SW 1271 (cell line): Measurements from ENCODE around the gene DNTTIP2.
"Not testable (repeated sequence)": the region's sequence is repeated elsewhere in the genome, so short reads cannot be mapped to it uniquely, and the experiment has no call there.

Experiments
- DNase-seq, 2 experiments: peaks; one replicate each; lab custom pipeline; 2025; lab: John Stamatoyannopoulos, UW

The DNTTIP2 gene, protein sequence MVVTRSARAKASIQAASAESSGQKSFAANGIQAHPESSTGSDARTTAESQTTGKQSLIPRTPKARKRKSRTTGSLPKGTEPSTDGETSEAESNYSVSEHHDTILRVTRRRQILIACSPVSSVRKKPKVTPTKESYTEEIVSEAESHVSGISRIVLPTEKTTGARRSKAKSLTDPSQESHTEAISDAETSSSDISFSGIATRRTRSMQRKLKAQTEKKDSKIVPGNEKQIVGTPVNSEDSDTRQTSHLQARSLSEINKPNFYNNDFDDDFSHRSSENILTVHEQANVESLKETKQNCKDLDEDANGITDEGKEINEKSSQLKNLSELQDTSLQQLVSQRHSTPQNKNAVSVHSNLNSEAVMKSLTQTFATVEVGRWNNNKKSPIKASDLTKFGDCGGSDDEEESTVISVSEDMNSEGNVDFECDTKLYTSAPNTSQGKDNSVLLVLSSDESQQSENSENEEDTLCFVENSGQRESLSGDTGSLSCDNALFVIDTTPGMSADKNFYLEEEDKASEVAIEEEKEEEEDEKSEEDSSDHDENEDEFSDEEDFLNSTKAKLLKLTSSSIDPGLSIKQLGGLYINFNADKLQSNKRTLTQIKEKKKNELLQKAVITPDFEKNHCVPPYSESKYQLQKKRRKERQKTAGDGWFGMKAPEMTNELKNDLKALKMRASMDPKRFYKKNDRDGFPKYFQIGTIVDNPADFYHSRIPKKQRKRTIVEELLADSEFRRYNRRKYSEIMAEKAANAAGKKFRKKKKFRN

DNA sequence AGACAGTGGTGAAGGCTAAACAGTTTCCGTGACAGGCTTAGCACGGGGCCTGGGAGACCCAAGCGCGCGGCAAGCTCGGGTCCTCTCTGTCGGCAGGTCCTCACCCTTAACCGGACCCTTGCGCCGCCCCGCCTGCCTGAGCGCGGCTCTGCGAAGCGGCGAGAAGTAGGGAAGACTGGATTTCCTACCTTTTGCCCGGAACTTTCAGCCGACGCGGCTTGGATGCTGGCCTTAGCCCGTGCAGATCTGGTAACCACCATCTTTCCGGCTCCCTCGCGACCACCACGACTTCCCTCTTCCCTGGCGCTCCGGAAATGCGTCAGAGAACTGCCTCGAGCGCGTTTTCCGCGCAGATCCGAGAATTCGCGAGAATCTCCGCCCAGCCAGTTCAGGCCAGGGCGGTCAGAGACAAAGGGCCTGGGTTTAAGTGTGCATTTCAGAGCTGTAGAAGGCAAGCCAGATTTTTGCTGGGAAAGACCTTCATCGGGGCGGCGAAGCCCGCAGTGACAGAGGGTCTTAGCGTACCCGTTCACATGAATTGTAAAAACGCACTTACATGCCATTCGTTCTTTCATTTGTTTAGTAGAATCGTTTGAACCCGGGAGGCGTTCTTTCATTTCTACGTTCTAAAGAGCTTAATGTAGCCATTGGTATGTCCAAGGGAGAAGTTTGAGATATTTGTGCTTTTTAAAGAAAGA lies at the start of gene DNTTIP2:
Gene DNTTIP2 (minus strand): TSS at position 318 of the 698 bp plus-strand sequence. CDS start 58 bp downstream, at position 260.
- DNase-seq, result peak; percentile 76 to 82

DNA sequence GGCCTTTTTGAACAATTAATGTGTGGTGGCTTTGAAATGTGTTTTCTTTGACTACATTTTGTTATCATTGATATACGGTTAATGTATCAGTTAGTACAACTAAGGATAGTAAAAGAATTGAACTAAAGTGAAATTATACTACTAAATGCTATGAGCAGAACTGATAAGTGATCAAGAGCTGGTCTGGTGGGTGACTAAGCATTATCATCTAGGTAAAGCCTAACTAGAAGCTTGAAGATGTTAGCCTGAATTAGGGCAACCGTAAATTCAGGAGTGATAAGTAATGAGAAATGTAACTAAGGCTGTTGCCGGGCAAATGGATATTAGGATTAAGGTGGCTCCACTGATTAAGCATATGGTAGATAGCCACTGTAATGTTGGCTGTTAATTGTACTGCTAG lies 46.2 kb upstream of the DNTTIP2 start:
- no peak for DNase-seq

DNA sequence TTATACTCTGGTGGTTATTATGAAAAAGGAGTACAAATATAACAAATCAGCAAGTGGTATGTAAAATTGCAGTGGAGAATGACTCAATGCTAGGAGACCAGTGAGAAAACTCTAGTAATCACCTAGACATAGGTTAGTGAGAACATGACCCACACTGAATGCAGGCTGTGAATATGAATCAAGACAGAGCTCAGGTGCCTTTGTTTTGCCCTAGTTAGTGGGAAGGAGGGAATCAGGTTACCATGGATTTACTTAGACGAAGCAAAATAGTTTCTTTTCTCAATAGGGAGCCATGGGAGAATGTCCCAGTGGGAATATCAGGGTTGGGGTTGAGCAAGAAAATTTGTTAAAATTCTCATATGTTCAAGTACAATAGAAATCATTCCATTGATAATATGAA lies 40.8 kb upstream of the DNTTIP2 start:
- no peak for DNase-seq

DNA sequence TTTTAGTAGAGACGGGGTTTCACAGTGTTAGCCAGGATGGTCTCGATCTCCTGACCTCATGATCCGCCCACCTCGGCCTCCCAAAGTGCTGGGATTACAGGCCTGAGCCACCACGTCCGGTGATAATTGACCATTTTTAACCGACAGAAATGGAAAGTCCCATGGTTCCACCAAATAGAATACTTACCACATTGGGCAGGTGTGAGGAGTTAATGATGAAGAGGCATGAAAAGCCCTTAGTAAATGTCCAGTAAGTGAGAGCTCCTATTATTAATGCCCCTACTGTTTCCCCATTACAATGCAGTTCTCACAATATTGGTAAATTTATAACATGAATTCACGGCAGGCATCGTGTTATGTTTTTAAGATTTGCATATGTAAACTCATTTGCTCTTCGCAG lies 38.3 kb upstream of the DNTTIP2 start:
- no peak for DNase-seq

DNA sequence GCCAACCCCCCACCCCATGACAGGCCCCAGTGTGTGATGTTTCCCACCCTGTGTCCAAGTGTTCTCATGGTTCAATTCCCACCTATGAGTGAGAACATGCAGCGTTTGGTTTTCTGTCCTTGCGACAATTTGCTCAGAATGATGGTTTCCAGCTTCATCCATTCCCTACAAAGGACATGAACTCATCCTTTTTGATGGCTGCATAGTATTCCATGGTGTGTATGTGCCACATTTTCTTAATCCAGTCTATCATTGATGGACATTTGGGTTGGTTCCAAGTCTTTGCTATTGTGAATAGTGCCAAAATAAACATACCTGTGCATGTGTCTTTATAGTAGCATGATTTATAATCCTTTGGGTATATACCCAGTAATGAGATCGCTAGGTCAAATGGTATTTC lies 31.9 kb upstream of the DNTTIP2 start:
- DNase-seq, result not testable (repeated sequence)

DNA sequence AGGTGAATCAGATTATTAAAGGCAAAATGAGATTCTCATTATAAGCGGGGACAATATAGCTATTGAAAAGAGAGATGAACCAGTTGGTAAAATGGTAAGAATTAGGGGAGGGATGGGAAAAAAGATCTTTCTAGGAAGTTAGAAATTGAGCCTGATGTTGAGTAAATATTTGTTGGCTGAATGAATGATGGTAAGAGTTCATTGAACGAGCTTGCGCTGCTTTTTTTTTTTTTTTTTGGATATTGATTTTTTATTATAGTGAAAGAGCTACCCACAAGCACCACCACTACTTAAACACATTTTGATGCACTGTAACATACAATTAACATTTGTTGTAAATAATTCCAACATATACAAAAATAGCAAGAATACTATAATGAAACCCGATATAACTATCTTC lies 31.3 kb upstream of the DNTTIP2 start:
- no peak for DNase-seq

DNA sequence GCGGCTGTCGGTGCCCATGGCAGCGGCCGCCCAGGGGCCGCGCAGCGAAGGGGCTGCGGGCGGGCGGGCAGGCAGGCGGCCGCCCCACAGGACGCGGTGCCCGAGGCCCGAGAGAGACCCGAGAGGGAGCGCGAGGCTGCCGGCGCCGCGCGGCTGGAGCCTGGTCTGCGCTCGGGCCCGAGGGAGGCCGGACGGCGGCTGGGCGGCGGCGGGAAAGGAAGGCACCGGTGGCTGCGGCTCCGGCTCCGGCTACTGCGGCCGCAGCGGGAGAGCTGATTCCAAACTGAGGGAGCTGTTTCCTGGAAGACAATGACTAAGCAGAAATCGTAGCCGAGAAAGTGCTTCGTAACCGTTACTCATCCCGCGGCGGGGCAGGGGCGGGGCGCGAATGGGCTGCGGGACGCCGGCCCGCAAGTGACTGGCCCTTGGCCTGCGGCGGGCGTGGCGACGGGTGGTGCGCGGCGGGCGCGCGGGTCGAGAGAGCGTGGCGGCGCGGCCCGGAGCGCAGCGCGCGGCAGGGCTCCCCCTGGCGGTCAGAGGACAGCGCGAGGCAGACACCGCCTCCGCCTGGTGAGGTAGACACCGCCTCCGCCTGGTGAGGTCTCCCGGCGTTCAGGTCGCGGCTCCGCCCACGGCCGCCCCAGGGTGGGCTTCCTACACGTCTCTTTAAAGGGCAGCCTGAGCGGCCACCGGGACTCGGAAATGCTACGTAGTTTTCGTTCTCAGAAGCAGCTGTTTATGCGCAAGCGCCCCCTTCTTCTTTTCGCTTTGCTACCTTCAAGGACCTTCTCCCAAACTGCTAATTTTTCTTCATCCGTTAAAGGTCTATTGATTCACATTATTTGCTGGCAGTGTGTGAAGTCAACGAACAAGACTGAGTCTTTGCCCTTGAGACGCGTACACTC lies 30.4 kb upstream of the DNTTIP2 start, which contains the start of gene GCLM:
Gene GCLM (minus strand): TSS at position 285 of the 905 bp plus-strand sequence. CDS start 267 bp downstream, at position 18.
- peak; percentile 61 to 81 for DNase-seq

DNA sequence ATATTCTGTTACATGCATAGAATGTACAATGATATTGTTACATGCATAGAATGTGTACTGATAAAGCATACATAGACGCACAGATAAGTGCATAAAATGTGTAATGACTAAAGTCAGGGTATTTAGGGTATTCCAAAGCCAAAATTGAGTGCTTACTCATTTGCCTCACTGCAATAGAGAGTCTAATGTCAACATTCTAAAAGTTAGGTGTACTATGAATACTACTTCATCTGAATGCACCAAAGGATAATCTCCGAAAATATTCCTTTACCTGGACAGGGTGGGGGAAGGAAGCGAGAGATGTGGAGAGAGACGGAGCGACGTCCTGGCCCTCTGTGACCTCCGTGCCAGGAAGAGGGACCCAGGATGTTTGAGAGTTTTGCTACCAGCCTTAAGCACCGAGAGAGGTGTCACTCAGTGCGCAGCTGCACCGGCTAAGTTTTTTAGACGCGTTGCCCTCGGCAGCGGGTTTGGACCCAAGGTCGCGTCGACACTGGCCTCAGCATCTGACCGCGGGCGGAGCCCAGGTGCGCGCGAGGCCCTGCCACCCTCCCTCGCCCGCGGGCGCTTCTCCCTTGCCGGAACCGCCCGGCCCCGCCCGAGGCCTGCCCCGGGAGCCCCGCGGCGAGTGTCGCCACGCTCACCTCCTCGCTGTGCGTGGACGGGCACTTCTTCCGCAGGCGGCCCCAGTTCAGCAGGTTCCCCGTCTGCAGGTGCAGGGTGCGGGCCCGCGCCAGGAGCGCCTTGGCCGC lies 29.6 kb upstream of the DNTTIP2 start:
- DNase-seq, result peak; percentile 3 to 15

DNA sequence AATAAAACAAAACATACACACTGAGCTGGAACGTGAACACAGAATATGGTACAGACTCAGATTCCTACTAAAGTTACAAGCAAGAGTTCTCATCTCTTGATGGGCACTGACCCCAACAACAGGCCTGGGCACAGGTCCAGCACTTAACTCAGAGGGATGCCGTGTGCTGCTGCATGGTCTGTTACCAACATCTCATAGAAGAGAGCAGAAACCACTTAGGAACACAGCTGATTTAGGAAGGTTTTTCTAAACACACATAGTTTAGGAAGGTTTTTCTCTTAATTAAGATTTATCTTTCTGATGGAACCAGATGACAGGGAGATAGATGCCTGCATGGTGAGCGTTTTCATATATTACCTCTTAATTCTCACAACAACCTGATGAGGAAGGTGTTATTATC lies 28.7 kb upstream of the DNTTIP2 start:
- DNase-seq, result no peak

DNA sequence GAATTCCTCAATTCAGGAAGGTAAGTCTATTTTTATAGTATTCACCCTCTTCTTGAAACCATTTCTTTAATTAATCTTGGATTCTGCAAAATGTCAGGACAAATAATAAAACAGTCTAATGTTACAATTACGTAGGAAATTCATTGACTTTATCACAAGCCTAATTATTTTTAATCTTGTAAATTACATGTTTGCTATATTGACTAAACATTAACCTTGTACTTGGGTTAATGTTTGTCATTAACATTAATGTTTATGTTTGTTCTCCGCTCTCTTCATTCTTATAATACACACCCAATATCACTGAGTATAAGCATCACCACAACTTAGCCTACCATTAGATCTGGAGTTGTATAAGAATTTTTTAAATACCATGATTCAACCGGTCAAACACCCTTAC lies 27.5 kb upstream of the DNTTIP2 start:
- DNase-seq, result no peak

DNA sequence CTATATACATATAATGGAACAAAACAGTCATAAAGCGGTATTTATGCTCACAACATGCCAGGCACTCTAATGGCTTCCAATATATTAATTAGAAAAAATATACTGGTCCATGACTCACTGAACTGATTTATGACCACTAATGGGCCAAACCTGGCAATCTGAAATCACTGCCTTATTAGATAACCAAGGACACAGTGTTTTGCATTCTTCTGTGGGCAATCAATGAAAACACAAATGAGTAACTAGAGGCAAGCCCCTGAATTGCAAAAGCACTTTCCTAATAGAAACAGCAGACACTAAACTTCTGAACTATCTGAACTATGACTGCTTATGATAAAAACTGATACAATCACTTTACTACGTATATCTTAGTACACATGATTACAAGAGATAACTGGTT lies 26.7 kb upstream of the DNTTIP2 start:
- DNase-seq, result no peak

DNA sequence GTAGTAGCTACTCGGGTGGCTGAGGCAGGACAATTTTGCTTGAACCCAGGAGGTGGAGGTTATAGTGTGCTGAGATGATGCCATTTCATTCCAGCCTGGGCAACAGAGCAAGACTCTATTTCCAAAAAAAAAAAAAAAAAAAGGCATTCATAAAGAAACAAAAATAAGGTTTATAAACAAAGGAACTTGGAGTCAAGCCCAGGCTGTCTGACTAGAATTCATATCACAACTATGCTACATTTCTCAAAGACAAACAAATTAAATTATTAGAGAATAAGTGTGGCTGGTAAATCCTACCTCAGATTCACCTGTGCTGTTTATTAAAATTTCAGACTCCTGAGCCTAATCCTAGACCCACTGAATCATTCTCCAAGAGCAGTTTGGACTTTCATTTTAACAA lies 26.0 kb upstream of the DNTTIP2 start:
- no peak for DNase-seq

DNA sequence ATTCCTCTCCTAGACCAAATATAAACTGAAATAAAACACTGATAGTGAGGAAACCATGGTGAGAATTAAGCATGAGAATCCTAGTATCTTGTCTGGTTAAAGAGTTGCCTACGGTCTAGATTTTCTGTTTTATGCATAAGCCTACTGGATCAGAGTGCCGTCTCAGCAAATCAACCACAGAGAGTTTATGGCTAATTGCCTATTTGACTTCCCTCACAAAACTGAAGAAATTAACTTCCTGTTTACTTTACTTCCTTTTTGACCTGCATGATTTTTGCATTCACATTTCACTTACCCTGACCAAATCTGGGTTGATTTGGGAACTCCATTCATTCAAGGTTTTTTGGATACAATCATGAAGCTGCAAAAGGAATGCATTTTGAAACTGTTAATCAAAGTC lies 25.2 kb upstream of the DNTTIP2 start:
- no peak for DNase-seq

DNA sequence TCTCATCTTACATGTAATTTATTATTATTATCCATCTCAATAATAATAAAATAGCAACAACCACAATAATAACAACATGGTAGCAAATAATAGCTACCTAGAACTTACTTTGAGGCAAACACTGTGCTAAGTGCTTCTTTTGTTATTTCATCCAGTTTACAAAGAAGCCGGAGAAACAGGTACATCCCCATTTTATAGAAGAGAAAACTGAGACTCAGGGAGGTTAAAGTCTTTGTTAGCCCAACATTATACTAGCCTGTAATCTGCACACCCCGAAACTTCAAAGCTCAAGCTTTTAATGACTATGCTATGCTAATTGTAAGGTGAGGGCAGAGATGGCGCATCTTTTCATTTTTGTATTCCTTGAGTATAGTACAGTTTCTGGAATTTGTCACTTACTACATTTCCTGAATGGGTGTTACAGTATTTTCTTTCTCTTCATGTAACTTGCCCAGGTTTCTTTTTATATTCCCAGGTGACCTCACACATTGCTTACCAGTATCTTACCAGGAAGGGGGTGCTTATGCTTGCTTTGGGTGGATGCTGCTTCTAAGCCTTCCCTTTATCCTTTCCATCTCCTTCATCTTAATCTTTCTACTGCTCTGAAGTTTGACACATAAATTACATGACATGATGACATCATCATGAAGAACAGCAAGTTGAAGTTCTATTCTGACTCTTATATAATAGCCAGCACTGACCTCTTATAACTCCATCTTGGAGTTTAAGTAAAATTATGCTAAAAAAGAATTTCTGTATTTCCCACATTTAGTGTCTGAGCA lies 21.9 kb upstream of the DNTTIP2 start:
- DNase-seq, result no peak

DNA sequence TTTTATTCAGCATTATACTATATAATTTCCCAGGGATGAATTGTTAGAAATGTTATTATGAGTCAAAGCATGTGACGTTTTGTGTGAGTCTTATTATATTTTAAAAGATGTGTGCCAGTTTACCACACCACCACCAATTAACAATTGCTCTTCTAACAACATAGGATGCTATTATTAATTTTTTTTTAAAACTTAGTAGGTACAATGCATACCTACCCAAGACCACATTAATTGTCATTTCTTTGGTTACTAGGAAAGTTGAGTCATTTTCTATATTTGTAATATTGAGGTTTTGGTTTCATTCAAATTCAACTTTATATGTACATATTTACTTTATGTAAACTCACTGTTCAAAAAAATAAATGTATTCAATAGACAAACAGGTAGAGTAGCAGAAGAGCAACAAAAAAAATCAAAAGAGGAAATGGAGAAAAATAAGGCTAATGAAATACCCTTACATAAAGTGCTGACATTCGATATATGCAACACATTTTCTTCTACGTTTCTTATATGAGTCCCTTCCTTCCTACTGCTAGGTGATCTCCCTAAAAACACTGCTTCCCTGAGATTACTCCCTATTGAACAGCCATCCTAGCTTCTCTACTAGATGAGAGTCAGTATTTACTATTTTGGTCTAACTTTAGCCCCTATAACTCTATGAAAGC lies 20.7 kb upstream of the DNTTIP2 start:
- DNase-seq, result no peak

DNA sequence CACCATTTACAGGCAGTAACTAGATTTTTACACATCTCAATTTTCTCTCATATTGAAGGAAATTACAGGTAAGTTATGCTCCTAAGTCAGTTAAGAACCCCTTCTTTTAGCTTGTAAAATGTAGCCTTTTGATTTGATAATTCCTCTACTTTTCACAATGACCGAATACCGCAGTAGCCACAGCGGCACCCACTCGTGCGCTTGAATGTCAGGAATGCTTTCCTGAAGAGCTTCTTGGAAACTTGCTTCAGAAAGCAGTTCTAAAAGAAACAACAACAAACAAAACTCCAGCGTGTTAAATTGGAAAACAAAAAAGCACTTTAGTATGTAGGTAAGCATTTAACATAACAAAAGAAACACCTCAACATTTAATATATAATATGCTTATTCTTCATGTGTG lies 9.9 kb upstream of the DNTTIP2 start:
- no peak for DNase-seq

DNA sequence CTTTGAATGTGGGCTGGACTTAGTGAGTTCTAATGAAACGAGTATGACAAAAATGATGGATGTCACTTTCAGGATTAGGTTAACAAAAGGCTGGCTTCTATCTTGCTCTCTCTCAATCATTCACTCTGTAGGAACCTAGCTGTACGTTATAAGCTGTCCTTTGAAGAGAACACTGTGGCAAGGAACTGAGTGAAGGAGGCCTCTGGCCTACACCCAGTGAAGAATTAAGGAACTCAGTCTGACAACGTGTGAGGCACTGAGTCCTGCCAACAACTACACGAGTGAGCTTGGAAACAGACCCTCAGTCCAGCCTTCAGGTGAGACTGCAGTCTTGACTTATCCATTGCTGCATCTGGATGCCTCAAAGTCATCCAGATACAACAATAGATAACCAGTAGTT lies 3.3 kb upstream of the DNTTIP2 start:
- DNase-seq, result no peak

DNA sequence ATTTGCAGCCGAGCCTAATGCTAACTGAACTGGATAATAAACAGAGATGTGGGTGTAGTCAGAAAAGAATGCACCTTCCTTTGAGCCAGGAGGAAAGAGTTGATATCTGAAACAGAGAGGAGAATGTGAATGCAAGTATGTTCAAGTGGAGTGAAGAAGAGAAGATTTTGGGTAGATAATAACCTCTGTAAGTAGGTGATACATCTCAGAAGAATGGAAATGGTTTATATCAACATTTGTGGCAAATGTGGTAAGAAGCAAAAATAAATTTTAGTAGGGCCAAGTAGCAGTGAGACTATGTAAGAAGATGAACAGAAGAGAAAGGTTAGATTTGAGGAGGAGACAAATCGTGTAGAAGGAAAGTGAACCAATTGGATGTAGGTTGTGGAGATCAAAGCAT lies 1.7 kb upstream of the DNTTIP2 start:
- DNase-seq, result no peak

DNA sequence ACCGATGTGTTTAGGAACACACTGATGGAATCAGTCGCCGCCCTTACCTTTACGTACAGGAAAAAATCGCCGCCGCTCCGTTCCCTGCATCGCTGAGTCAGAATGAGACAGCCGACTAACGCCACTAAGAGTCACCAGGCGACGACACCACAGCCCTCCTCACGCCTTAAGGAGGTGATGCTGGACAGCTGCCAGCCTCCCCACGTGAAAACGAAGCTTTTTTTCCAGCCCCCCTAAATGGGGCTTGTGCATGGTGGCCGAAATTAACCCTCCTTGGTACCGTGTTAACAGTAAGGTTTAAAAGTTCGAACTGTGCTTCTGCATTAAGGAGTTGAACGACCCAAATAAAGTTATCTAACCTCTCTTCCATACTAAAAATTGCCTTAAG lies 511 bp downstream of the DNTTIP2 start:
- peak in 1 of 2 experiments; percentile 11 for DNase-seq

DNA sequence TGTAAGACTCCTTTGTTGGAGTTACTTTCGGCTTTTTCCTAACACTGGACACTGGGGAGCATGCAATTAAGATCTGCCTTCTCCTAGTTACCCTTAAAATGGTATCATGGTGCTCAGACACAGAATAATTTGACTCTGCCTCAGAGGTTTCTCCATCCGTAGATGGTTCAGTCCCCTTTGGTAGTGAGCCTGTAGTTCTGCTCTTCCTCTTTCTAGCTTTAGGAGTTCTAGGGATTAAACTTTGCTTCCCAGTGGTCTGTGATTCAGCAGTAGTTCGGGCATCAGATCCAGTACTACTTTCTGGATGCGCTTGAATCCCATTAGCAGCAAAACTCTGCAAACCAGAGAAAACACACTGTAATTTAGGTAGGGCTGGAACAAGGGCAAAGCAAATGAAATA lies 1.5 kb downstream of the DNTTIP2 start:
- DNase-seq, result no peak
